Measurements from ENCODE around the gene NFATC1. TPM values are rescaled to one million over a fixed set of nuclear protein-coding genes. Genes with fewer than 3 reads are reported as not detected.

Gene NFATC1
- total RNA-seq, 6 donors from 2014 or later: 13.6 to 39.5 (median 20.3) TPM

DNA sequence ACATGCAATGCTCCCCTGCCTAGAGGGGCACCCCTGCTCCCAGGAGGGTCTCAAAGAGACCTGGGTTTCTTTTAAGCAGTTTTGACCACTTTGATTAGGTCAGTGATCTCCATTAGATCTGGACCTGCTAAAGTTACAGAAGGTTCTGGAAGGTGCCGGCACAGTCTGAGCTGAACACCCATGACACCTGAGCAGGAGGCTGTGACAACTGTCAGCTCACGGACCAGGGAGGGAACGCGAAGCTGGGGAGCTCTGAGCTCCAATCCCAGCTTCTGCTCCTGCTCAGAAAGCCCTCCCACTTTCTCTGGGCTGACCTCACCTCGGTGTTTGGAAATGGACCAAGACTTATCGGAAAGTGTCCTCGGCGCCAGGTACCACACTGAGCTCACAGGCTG, 113.8 kb downstream of the NFATC1 start:
- Histone ChIP-seq H3K4me3 (no peak overlapping the region), H3K9me3 (no peaks in the 10 kb centered on the region), H3K27me3 (no peaks in the 10 kb centered on the region), H3K27ac (no peak overlapping the region), H3K4me1 (peaks cover 23 to 32% (median 27%) of the 10 kb centered on the region in 4 donors), H3K36me3 (peaks cover 0 to 9% (median 2%) of the 10 kb centered on the region in 4 donors)
- ATAC-seq (ENCODE audit: low FRiP score in 2 of 2) (no peak), DNase-seq (peak in 1 of 2 donors; percentile 3)
- WGBS, 2 donors: 76 to 95% methylated on average over 8 of the region's 8 CpGs
- no peak for TF ChIP-seq POLR2A (IDR thresholded peaks at IDR 0.05)
- no peak for TF ChIP-seq EP300 (IDR thresholded peaks at IDR 0.05)
- TF ChIP-seq POLR2AphosphoS5 (IDR thresholded peaks at IDR 0.05): no peak
- TF ChIP-seq CTCF (IDR thresholded peaks at IDR 0.05): no peak

- H3K27me3 ChIP-seq: no peaks in the 10 kb centered on the region
- 95% methylated on average over 20 of the region's 20 CpGs for WGBS, 2 donors
- DNase-seq (peak in 1 of 2 donors; percentile 10), ATAC-seq (ENCODE audit: low FRiP score in 2 of 2) (no peak)
- peaks cover 23 to 32% (median 27%) of the 10 kb centered on the region in 4 donors for H3K4me1 ChIP-seq
- TF ChIP-seq EP300 (IDR thresholded peaks at IDR 0.05): no peak
- TF ChIP-seq CTCF (IDR thresholded peaks at IDR 0.05): no peak
- no peak for TF ChIP-seq POLR2AphosphoS5 (IDR thresholded peaks at IDR 0.05)
- TF ChIP-seq POLR2A (IDR thresholded peaks at IDR 0.05): no peak
- H3K36me3 ChIP-seq: peaks cover 0 to 9% (median 2%) of the 10 kb centered on the region in 4 donors
- H3K4me3 ChIP-seq: no peak overlapping the region
- H3K27ac ChIP-seq: no peak overlapping the region
- H3K9me3 ChIP-seq: no peaks in the 10 kb centered on the region
These were observed 114.4 kb downstream of the NFATC1 start for GRCh38 chr18:79510046-79510685.

DNA sequence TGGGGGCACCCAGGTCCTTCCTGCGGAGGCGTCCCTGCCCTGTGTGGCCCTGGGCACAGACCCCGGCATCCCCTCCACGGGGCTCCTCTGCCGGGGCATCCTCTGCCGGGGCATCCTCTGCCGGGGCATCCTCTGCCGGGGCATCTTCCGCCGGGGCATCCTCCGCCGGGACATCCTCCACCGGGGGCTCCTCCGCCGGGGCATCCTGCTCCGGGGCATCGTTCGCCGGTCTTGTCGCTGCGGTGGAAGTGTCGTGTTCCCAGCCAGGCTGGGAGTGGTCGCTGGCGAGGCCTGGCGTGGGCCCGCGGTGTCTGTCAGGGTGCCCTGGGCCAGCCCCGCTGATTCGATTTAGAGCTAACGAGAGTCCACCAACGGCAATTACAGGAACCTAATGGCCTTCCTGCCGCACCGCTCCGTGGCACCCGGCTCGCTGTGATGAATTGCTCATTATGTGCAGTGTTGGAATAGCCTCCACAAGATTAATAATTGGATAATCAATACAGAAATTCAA, 115.1 kb downstream of the NFATC1 start:
- no peak overlapping the region for H3K27ac ChIP-seq
- H3K4me3 ChIP-seq: no peak overlapping the region
- no peak for TF ChIP-seq EP300 (IDR thresholded peaks at IDR 0.05)
- TF ChIP-seq CTCF (IDR thresholded peaks at IDR 0.05): no peak
- no peak for TF ChIP-seq POLR2A (IDR thresholded peaks at IDR 0.05)
- TF ChIP-seq POLR2AphosphoS5 (IDR thresholded peaks at IDR 0.05): no peak
- peak; percentile 20 to 82 for DNase-seq
- H3K9me3 ChIP-seq: no peaks in the 10 kb centered on the region
- H3K27me3 ChIP-seq: no peaks in the 10 kb centered on the region
- H3K4me1 ChIP-seq: peaks cover 23 to 31% (median 26%) of the 10 kb centered on the region in 4 donors
- peaks cover 0 to 9% (median 2%) of the 10 kb centered on the region in 4 donors for H3K36me3 ChIP-seq
- WGBS, 2 donors: 97% methylated on average over 35 to 36 of the region's 36 CpGs
- ATAC-seq (ENCODE audit: low FRiP score in 2 of 2): no peak

DNA sequence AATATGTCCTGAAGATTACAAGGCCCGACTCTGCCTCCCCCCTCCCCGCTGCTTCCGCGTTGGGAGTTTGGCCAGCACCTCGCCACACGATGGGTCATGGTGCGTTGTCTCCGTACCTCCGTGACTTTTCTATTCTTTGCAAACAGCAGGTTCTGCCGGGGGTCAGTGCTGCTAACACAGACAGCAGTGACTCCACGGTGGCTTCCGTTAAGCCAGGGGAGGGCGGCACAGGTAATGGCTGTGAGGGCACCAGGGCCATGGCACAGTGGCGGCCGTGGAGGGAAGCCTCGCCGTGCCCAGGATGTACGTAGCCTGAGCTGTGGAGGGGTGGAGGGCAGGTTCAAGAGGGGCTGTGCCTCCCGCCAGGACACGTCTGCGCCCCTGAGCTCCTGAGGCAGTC, 115.5 kb downstream of the NFATC1 start:
- peaks cover 0 to 9% (median 2%) of the 10 kb centered on the region in 4 donors for H3K36me3 ChIP-seq
- H3K27me3 ChIP-seq: no peaks in the 10 kb centered on the region
- ATAC-seq (ENCODE audit: low FRiP score in 2 of 2) (no peak), DNase-seq (peak in 1 of 2 donors; percentile 13)
- H3K4me3 ChIP-seq: no peak overlapping the region
- 95 to 96% methylated on average over 13 to 21 of the region's 21 CpGs for WGBS, 2 donors
- peaks cover 18 to 26% (median 22%) of the 10 kb centered on the region in 4 donors for H3K4me1 ChIP-seq
- H3K27ac ChIP-seq: no peak overlapping the region
- no peaks in the 10 kb centered on the region for H3K9me3 ChIP-seq
- TF ChIP-seq CTCF (IDR thresholded peaks at IDR 0.05): no peak
- no peak for TF ChIP-seq POLR2A (IDR thresholded peaks at IDR 0.05)
- TF ChIP-seq POLR2AphosphoS5 (IDR thresholded peaks at IDR 0.05): no peak
- no peak for TF ChIP-seq EP300 (IDR thresholded peaks at IDR 0.05)
